GM06990 (cell line): Measurements from ENCODE around the gene MTG1.
"Not testable (repeated sequence)": the region's sequence is repeated elsewhere in the genome, so short reads cannot be mapped to it uniquely, and the experiment has no call there.

Experiments used
- DNase-seq: peaks from one replicate; pipeline ENCODE4 v3.0.0-alpha.2; 2011; ENCODE audit not compliant: insufficient read length; ENCODE audit errors: extremely low read depth
- H3K27me3 ChIP-seq: replicated peaks from 2 replicates; pipeline ENCODE4 v1.6.0; 2011; ENCODE audit warnings: low read length; ENCODE audit not compliant: control insufficient read depth, insufficient read depth
- H3K36me3 ChIP-seq: 2 replicates; pipeline ENCODE4 v1.5.1; 2011; ENCODE audit warnings: low read length; ENCODE audit not compliant: control insufficient read depth, insufficient read depth
- H3K4me3 ChIP-seq: replicated peaks from 2 replicates; pipeline ENCODE4 v1.5.1; 2011; ENCODE audit warnings: low read depth, mild to moderate bottlenecking, control low read depth, low read length
- CTCF ChIP-seq: IDR thresholded peaks from 2 replicates; pipeline ENCODE4 v1.5.1; 2011; ENCODE audit warnings: low read length, control low read depth, mild to moderate bottlenecking, inconsistent platforms; ENCODE audit not compliant: insufficient read depth, poor library complexity, severe bottlenecking

The MTG1 gene

DNA sequence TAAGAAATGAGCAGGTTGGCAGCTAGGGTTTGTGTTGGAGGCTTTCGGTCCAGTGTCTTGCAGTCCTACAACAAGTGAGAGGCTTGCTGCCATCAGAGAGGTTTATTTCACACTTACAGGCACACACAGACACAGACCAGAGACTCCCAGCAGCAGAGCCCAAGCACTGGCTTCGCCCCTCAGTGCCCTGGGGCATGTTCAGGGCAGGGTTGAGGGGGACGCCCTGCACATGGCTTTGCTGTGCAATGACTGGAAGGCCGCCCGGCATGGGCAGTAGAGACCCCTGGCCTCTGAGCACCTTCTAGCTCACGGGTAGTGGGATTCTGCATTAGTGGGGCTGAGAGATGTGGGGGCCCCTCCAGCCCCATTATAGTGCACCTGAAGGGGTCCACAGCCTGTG lies 26.6 kb downstream of the MTG1 start:
- no peak for TF ChIP-seq CTCF
- Histone ChIP-seq H3K4me3 (no peak overlapping the region), H3K27me3 (no peaks in the 10 kb centered on the region), H3K36me3 (peaks cover 9% of the 10 kb centered on the region)
- DNase-seq, result no peak

DNA sequence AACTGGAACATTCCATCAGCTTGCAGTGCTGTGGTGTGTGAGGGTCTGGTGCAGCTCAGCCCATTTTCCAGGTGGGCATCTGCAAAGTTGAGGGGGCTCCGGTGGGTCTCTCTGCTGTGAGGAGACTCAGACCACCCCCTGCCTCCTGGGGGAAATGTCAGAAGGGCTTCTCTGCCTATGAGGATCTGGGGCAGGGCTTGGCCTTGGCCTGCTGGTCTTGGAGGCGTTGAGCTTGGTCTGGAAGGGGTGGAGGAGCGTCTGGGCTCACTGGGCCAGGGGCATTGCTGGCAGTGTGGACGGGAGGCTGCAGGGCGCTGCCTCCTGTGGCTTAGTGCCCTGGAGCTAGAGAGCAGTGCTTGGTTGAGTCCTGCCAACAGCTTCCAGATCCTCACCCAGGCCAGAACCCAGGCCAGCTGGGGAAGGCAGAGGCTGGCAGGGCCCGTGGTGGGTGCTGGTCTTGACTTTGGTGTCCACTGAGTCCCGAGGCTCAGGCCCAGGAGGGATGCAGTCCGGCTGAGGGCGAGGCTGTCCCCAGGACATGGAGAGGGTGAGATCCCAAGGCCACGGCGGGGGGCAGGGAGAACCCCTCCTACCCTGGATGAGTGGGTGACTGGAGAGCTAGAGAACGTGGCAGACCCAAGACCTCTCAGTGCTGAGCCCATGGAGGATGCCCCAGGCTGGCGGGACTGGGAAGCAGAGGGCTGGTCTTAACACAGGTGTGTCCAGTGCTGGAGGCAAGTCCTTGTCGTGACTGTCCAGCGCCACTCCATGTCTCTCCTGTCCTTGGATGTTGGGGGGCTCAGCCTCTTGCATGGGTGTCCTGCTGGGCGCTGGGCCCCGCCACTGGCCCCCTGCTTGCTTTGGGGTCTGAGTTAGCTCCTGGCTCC lies 27.6 kb downstream of the MTG1 start:
- peaks cover 9% of the 10 kb centered on the region for H3K36me3 ChIP-seq
- no peaks in the 10 kb centered on the region for H3K27me3 ChIP-seq
- no peak for DNase-seq
- no peak for TF ChIP-seq CTCF
- H3K4me3 ChIP-seq, result no peak overlapping the region

DNA sequence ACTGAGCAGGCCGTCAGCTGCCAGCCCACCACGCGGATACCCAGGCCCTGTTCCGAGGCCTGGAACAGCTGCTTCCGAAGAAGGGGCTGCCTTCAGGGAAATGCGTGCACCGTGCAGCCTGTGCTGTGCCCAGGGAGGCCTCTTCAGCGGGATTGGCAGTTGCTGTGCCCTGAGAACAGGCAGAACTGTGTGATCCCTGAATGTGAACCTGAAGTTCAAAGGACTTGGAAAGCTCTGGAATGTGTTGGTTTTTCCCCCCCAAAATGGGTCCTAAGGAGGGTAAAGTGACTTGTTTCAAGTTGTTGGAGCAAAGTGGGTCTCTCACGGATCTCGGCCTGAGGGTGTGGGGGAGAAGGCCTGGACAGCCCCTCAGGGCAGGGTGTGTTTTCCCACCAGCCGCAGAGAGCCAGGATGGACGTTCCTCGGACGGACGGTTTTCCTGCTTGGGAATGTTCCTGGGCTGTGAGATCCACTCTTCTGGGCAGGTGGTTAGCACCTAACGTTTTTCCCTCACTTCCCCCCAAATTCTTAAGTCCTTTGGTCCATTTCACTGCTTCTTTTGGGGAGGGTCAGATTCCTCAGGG lies 28.4 kb downstream of the MTG1 start:
- peaks cover 9% of the 10 kb centered on the region for H3K36me3 ChIP-seq
- no peak for TF ChIP-seq CTCF
- no peak overlapping the region for H3K4me3 ChIP-seq
- no peak for DNase-seq
- no peaks in the 10 kb centered on the region for H3K27me3 ChIP-seq

GRCh38 chr10:133422807-133423771 lies 29.1 kb downstream of the MTG1 start:
- no peak for TF ChIP-seq CTCF
- DNase-seq, result no peak

GRCh38 chr10:133424102-133424501 lies 30.1 kb downstream of the MTG1 start:
- DNase-seq, H3K4me3 ChIP-seq, H3K27me3 ChIP-seq, H3K36me3 ChIP-seq: not testable (repeated sequence)

More at GRCh38 chr10:133422807-133423771, 29.1 kb downstream of the MTG1 start:
- no peaks in the 10 kb centered on the region for H3K27me3 ChIP-seq
- peaks cover 9% of the 10 kb centered on the region for H3K36me3 ChIP-seq
- no peak overlapping the region for H3K4me3 ChIP-seq

GRCh38 chr10:133424601-133425000 lies 30.6 kb downstream of the MTG1 start, which contains the start of gene SPRN:
TSS of gene SPRN (minus strand) at chr10:133424625. CDS start at chr10:133423681, 944 bp downstream.
- DNase-seq, H3K27me3 ChIP-seq, H3K4me3 ChIP-seq, H3K36me3 ChIP-seq: not testable (repeated sequence)

DNA sequence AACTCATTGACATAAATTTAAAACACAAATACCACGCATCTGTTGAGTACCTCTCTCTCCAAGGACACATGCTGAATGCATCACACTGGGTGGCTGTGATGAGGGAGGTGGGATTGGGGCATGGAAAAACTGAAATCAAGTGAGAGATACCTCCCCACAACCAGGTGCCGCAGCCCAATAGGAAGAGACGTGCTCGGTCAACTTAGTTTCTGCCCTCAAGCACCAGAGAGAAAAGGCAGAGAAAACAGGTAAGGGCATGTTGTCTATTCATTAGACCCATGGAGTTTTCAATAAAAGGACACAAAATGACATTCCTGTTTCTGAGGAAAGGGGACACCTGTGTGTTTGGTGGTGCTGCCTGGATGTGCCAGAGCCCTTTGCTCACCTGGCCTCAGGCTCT lies 35.6 kb downstream of the MTG1 start:
- DNase-seq, H3K27me3 ChIP-seq, H3K4me3 ChIP-seq, H3K36me3 ChIP-seq: not testable (repeated sequence)

- not testable (repeated sequence) for H3K4me3 ChIP-seq, H3K27me3 ChIP-seq, H3K36me3 ChIP-seq, DNase-seq
Measured at GRCh38 chr10:133431888-133432613, 38.1 kb downstream of the MTG1 start.

DNA sequence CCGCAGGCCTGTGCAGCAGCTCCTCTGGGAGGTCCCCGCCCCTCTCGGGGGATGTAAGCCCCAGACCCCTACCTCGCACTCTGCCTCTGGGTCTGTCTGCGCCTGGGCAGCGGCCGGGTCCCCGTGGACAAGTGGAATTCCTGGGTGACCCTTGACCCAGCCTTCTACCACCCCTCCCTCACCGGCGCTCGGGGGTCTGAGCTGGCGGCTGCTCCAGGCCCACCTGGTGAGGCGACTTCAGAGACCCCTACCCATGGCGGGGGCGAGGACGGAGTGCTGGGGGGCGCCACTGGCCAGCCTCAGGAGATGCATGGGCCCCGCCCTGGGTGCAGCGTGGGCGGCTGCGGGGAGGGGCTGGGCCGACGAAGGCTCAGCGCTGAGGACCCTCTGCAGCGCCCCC lies 38.8 kb downstream of the MTG1 start:
- not testable (repeated sequence) for H3K27me3 ChIP-seq, H3K36me3 ChIP-seq, H3K4me3 ChIP-seq, DNase-seq
